Sigmoid colon (tissue), 7 donors: ENCODE measurements around the gene GPC1. TPM values are rescaled to one million over a fixed set of nuclear protein-coding genes. Genes with fewer than 3 reads are reported as not detected.
A peak's percentile ranks its signal among the peaks of the same experiment; 100 is the strongest.

Experiments
- DNase-seq: peaks from one replicate; pipeline ENCODE4 v3.0.0-alpha.2; 2019
- H3K27ac ChIP-seq, 4 donors: fragments of 200-600 bp; sonication (generic); one replicate each; pipeline ENCODE4 v1.5.1; 2016 to 2019; ENCODE audit warnings: mild to moderate bottlenecking in 1 of 4
- H3K27me3 ChIP-seq, 3 donors: fragments of 200-600 bp; sonication (generic); one replicate each; pipeline ENCODE4 v1.5.1; 2019; ENCODE audit warnings: mild to moderate bottlenecking in 1 of 3
- H3K36me3 ChIP-seq, 4 donors: fragments of 200-600 bp; sonication (generic); one replicate each; pipeline ENCODE4 v1.5.1; 2016 to 2019
- H3K4me1 ChIP-seq, 4 donors: fragments of 200-600 bp; sonication (generic); one replicate each; pipeline ENCODE4 v1.5.1; 2017 to 2019
- H3K4me3 ChIP-seq, 4 donors: fragments of 200-600 bp; sonication (generic); one replicate each; pipeline ENCODE4 v1.5.1; 2017 to 2019; ENCODE audit warnings: mild to moderate bottlenecking in 2 of 4, moderate library complexity in 1 of 4
- H3K9me3 ChIP-seq, 4 donors: fragments of 200-600 bp in 3 of 4; sonication (generic) in 3 of 4; one replicate each; pipeline versions ENCODE4 v1.5.1 to v1.6.1; 2013 to 2019
- CTCF ChIP-seq, 4 experiments: fragments of 450-650 bp in 3 of 4; fragments of 200-600 bp in 1 of 4; IDR thresholded peaks; one replicate each; pipeline ENCODE4 v1.5.1; 2016 to 2019; ENCODE audit warnings: antibody characterized with exemption in 4 of 4, mild to moderate bottlenecking in 3 of 4, moderate library complexity in 2 of 4
- EP300 ChIP-seq, 4 donors: sonication (generic); formaldehyde crosslinking; IDR thresholded peaks; one replicate each; pipeline ENCODE4 v1.6.1; 2017; ENCODE audit warnings: antibody characterized with exemption in 4 of 4
- POLR2A ChIP-seq, 2 donors: fragments of 450-650 bp; IDR thresholded peaks; one replicate each; pipeline ENCODE4 v1.6.1; 2016; ENCODE audit warnings: antibody characterized with exemption in 2 of 2, mild to moderate bottlenecking in 2 of 2, moderate library complexity in 2 of 2
- POLR2AphosphoS5 ChIP-seq, 4 donors: sonication (generic); formaldehyde crosslinking; IDR thresholded peaks; one replicate each; pipeline ENCODE4 v1.6.1; 2017; ENCODE audit warnings: antibody characterized with exemption in 4 of 4
- WGBS, 2 donors: extraction: QIAGEN DNeasy Blood & Tissue Kit; methylation state at CpG; one replicate each; pipeline ENCODE4 v1.1.7; 2013; 5-methylcytosine and 5-hydroxymethylcytosine counted together
- intact Hi-C: fragments of 100-400 bp; cut with DNase I; formaldehyde crosslinking; loops from one replicate; pipeline ENCODE4 v1.15.1; 2023
- polyA plus RNA-seq, 3 donors: library from polyadenylated mRNA; stranded (reverse); fragments of 200-250 nt; gene quantifications; one replicate each; pipeline ENCODE4 v1.2.3, GENCODE V29; 2013
- total RNA-seq, 4 donors: library from RNA; depleted of rRNA; stranded (reverse); fragments of >200 nt; gene quantifications; one replicate each; pipeline ENCODE4 v1.1.0, GENCODE V29; 2016
- donor health status: healthy with polysubstance abuse.
- donor health status: Bipolar disorder and iron deficiency.
- donor health status: healthy.

The GPC1 gene
- total and polyA plus RNA-seq, 7 donors = 3.0 to 30.7 (median 15.8) TPM

- WGBS, 2 donors = 72 to 75% methylated on average over 31 of the region's 31 CpGs
- intact Hi-C loops = no loop called here
- peak; percentile 50 for DNase-seq
Measured at GRCh38 chr2:240392084-240392947, 43.1 kb upstream of the GPC1 start.

GRCh38 chr2:240392948-240393830 lies 42.3 kb upstream of the GPC1 start:
- no peaks in the 10 kb centered on the region for H3K9me3 ChIP-seq
- H3K4me1 ChIP-seq = no peaks in the 10 kb centered on the region
- peak; percentile 54 for DNase-seq
- TF ChIP-seq CTCF (IDR thresholded peaks at IDR 0.05) = no peak
- no peak for TF ChIP-seq POLR2A (IDR thresholded peaks at IDR 0.05)
- no peak for TF ChIP-seq EP300 (IDR thresholded peaks at IDR 0.05)
- no peak for TF ChIP-seq POLR2AphosphoS5 (IDR thresholded peaks at IDR 0.05)
- intact Hi-C loops = no loop called here
- no peaks in the 10 kb centered on the region for H3K36me3 ChIP-seq
- no peaks in the 10 kb centered on the region for H3K27me3 ChIP-seq
- 74 to 85% methylated on average over 23 of the region's 23 CpGs for WGBS, 2 donors
- H3K27ac ChIP-seq = no peak overlapping the region
- no peak overlapping the region for H3K4me3 ChIP-seq

More at GRCh38 chr2:240392084-240392947, 43.1 kb upstream of the GPC1 start:
- TF ChIP-seq POLR2A (IDR thresholded peaks at IDR 0.05) = no peak
- TF ChIP-seq EP300 (IDR thresholded peaks at IDR 0.05) = no peak
- no peak for TF ChIP-seq CTCF (IDR thresholded peaks at IDR 0.05)
- no peak for TF ChIP-seq POLR2AphosphoS5 (IDR thresholded peaks at IDR 0.05)
- peaks cover 0 to 7% (median 7%) of the 10 kb centered on the region in 4 donors for H3K4me1 ChIP-seq
- no peak overlapping the region for H3K27ac ChIP-seq
- H3K9me3 ChIP-seq = no peaks in the 10 kb centered on the region
- H3K27me3 ChIP-seq = no peaks in the 10 kb centered on the region
- no peak overlapping the region for H3K4me3 ChIP-seq
- no peaks in the 10 kb centered on the region for H3K36me3 ChIP-seq

- 84 to 88% methylated on average over 21 of the region's 21 CpGs for WGBS, 2 donors
- Histone ChIP-seq H3K27ac (no peak overlapping the region), H3K27me3 (no peaks in the 10 kb centered on the region), H3K9me3 (no peaks in the 10 kb centered on the region), H3K36me3 (no peaks in the 10 kb centered on the region), H3K4me3 (no peak overlapping the region), H3K4me1 (no peaks in the 10 kb centered on the region)
- peak; percentile 51 for DNase-seq
- intact Hi-C loops = no loop called here
- TF ChIP-seq CTCF (IDR thresholded peaks at IDR 0.05) (no peak), POLR2A (IDR thresholded peaks at IDR 0.05) (no peak), EP300 (IDR thresholded peaks at IDR 0.05) (no peak), POLR2AphosphoS5 (IDR thresholded peaks at IDR 0.05) (no peak)
Measured at GRCh38 chr2:240393831-240394410, 41.5 kb upstream of the GPC1 start.

GRCh38 chr2:240394549-240394948 lies 40.9 kb upstream of the GPC1 start:
- intact Hi-C loops = no loop called here
- Histone ChIP-seq H3K27me3 (no peaks in the 10 kb centered on the region), H3K36me3 (no peaks in the 10 kb centered on the region), H3K27ac (no peak overlapping the region), H3K4me1 (no peaks in the 10 kb centered on the region), H3K4me3 (no peak overlapping the region), H3K9me3 (no peaks in the 10 kb centered on the region)
- 89 to 91% methylated on average over 9 of the region's 9 CpGs for WGBS, 2 donors
- no peak for TF ChIP-seq CTCF (IDR thresholded peaks at IDR 0.05)
- TF ChIP-seq POLR2A (IDR thresholded peaks at IDR 0.05) = no peak
- no peak for TF ChIP-seq EP300 (IDR thresholded peaks at IDR 0.05)
- TF ChIP-seq POLR2AphosphoS5 (IDR thresholded peaks at IDR 0.05) = no peak
- DNase-seq = peak; percentile 46
